Heart left ventricle (tissue), 13 donors: ENCODE measurements around the gene IKZF1.

Experiments used
- CTCF ChIP-seq, 12 donors: fragments of 200-600 bp; sonication (generic) in 4 of 12; IDR thresholded peaks; one replicate each; pipeline versions ENCODE4 v1.5.0 to v1.8.0; 2018 to 2022; ENCODE audit warnings: antibody characterized with exemption in 12 of 12, mild to moderate bottlenecking in 5 of 12
- POLR2A ChIP-seq, 2 donors: fragments of 450-650 bp; IDR thresholded peaks; one replicate each; pipeline ENCODE4 v1.6.1; 2017; ENCODE audit warnings: antibody characterized with exemption in 2 of 2, mild to moderate bottlenecking in 2 of 2, moderate library complexity in 2 of 2
- donor health status: ischemic (EF 13 %, LVEDD 7.1; RV severe dilation, severe dysfunction).
- donor health status: DM: no; HTN: yes; CAD: no.
- donor health status: DM: no; HTN: no; CAD: no.
- donor health status: ischemic (EF 25% LVEDD 6.9; RV normal size, moderate dysfunction).
- donor health status: ischemic (EF 25% LVEDD 5.7; RV mildly dilated, moderate dysfunction).
- donor health status: ischemic (EF 35%, LVEDD 5.7; RV mildly dilated, moderate dysfunction).
- donor health status: nonischemic (EF 11% LVEDD 7.7; RV severe dilation, severe dysfunction).
- donor health status: DM: yes; HTN: yes; CAD: no.
- donor health status: PGD.
- donor health status: ischemic (EF 29% LVEDD 5.4; RV normal size, mild dysfunction).
- donor health status: nonischemic (EF 23%, LVEDD 6.1; RV moderate dilation, normal function).

GRCh38 chr7:50348469-50349162, 44.1 kb downstream of the IKZF1 start:
- TF ChIP-seq CTCF (IDR thresholded peaks at IDR 0.05) (no peak), POLR2A (IDR thresholded peaks at IDR 0.05) (no peak)
